Measurements from ENCODE around the gene CERS5.

The CERS5 gene

GRCh38 chr12:50145439-50145838 lies 21.7 kb downstream of the CERS5 start:
- ChIA-PET CTCF (interaction anchor here (0.9 to 2.3 kb wide), 5 partner anchors 9 to 28 kb away, joined by 3 to 13 read pairs (median 4); no protein-coding TSS in a partner anchor), POLR2A (interaction anchor here (1.1 kb wide), 1 partner anchor 34 kb away, joined by 3 read pairs; the partner anchor contains the start of gene COX14)
- no peaks in the 10 kb centered on the region for H3K27me3 ChIP-seq (replicated peaks in 2 of 5; ENCODE audit: control insufficient read depth in 4 of 5, insufficient read depth in 5 of 5, low read length in 4 of 5)
- no CpG with 5 or more reads among the region's 2 CpGs for WGBS (ENCODE audit: insufficient coverage)
- no peaks in the 10 kb centered on the region for H3K9me3 ChIP-seq (ENCODE audit: control extremely low read depth in 1 of 5, control insufficient read depth in 4 of 5, insufficient read depth in 2 of 5, low read depth in 1 of 5, low read length in 4 of 5)
- no peak overlapping the region for H3K27ac ChIP-seq (ENCODE audit: insufficient read depth in 1 of 2, low read depth in 1 of 2, low read length in 2 of 2, poor library complexity in 1 of 2, severe bottlenecking in 2 of 2)
- H3K4me1 ChIP-seq (ENCODE audit: control extremely low read depth in 1 of 4, control insufficient read depth in 4 of 4, insufficient read depth in 4 of 4, low read length in 3 of 4), result no peaks in the 10 kb centered on the region
- no peak for DNase-seq
- peaks cover 6 to 25% (median 23%) of the 10 kb centered on the region in 4 experiments for H3K36me3 ChIP-seq (ENCODE audit: control insufficient read depth in 4 of 4, insufficient read depth in 4 of 4, low read length in 3 of 4)
- no peak overlapping the region for H3K4me3 ChIP-seq (ENCODE audit: control insufficient read depth in 1 of 7, extremely low read depth in 1 of 7, insufficient read depth in 4 of 7, low read depth in 2 of 7, low read length in 6 of 7)

- Histone ChIP-seq H3K4me3 (ENCODE audit: control insufficient read depth in 1 of 7, extremely low read depth in 1 of 7, insufficient read depth in 4 of 7, low read depth in 2 of 7, low read length in 6 of 7) (no peak overlapping the region), H3K9me3 (ENCODE audit: control extremely low read depth in 1 of 5, control insufficient read depth in 4 of 5, insufficient read depth in 2 of 5, low read depth in 1 of 5, low read length in 4 of 5) (no peaks in the 10 kb centered on the region), H3K27ac (ENCODE audit: insufficient read depth in 1 of 2, low read depth in 1 of 2, low read length in 2 of 2, poor library complexity in 1 of 2, severe bottlenecking in 2 of 2) (no peak overlapping the region), H3K36me3 (ENCODE audit: control insufficient read depth in 4 of 4, insufficient read depth in 4 of 4, low read length in 3 of 4) (peaks cover 13 to 37% (median 27%) of the 10 kb centered on the region in 4 experiments), H3K27me3 (replicated peaks in 2 of 5; ENCODE audit: control insufficient read depth in 4 of 5, insufficient read depth in 5 of 5, low read length in 4 of 5) (no peaks in the 10 kb centered on the region), H3K4me1 (ENCODE audit: control extremely low read depth in 1 of 4, control insufficient read depth in 4 of 4, insufficient read depth in 4 of 4, low read length in 3 of 4) (no peaks in the 10 kb centered on the region)
- ChIA-PET CTCF (interaction anchor here (1.0 to 1.3 kb wide), 4 partner anchors 11 to 33 kb away, joined by 3 to 6 read pairs (median 4); no protein-coding TSS in a partner anchor), POLR2A (no interaction called here)
- DNase-seq, result no peak
- WGBS (ENCODE audit: insufficient coverage), result 100% methylated on average over 5 of the region's 8 CpGs
These were observed 24.2 kb downstream of the CERS5 start for GRCh38 chr12:50142993-50143392.

- Histone ChIP-seq H3K4me3 (ENCODE audit: control insufficient read depth in 1 of 7, extremely low read depth in 1 of 7, insufficient read depth in 4 of 7, low read depth in 2 of 7, low read length in 6 of 7) (no peak overlapping the region), H3K4me1 (ENCODE audit: control extremely low read depth in 1 of 4, control insufficient read depth in 4 of 4, insufficient read depth in 4 of 4, low read length in 3 of 4) (no peaks in the 10 kb centered on the region), H3K27ac (ENCODE audit: insufficient read depth in 1 of 2, low read depth in 1 of 2, low read length in 2 of 2, poor library complexity in 1 of 2, severe bottlenecking in 2 of 2) (no peak overlapping the region), H3K27me3 (replicated peaks in 2 of 5; ENCODE audit: control insufficient read depth in 4 of 5, insufficient read depth in 5 of 5, low read length in 4 of 5) (no peaks in the 10 kb centered on the region), H3K9me3 (ENCODE audit: control extremely low read depth in 1 of 5, control insufficient read depth in 4 of 5, insufficient read depth in 2 of 5, low read depth in 1 of 5, low read length in 4 of 5) (no peaks in the 10 kb centered on the region), H3K36me3 (ENCODE audit: control insufficient read depth in 4 of 4, insufficient read depth in 4 of 4, low read length in 3 of 4) (peaks cover 30 to 78% (median 54%) of the 10 kb centered on the region in 4 experiments)
- CTCF ChIA-PET, result interaction anchor here (0.6 to 13.1 kb wide), 18 partner anchors 8 to 491 kb away, joined by 3 to 128 read pairs (median 6); partner anchors contain the start of gene COX14
- POLR2A ChIA-PET, result no interaction called here
- 100% methylated on average over 2 of the region's 2 CpGs for WGBS (ENCODE audit: insufficient coverage)
- peak; percentile 46 to 74 (median 51) for DNase-seq
These were observed 34.5 kb downstream of the CERS5 start for GRCh38 chr12:50132505-50133135.

- H3K9me3 ChIP-seq (ENCODE audit: control extremely low read depth in 1 of 5, control insufficient read depth in 4 of 5, insufficient read depth in 2 of 5, low read depth in 1 of 5, low read length in 4 of 5), result no peaks in the 10 kb centered on the region
- WGBS (ENCODE audit: insufficient coverage), result 95% methylated on average over 4 of the region's 4 CpGs
- ChIA-PET POLR2A (no interaction called here), CTCF (interaction anchor here (1.0 to 13.1 kb wide), 9 partner anchors 9 to 282 kb away, joined by 3 to 128 read pairs (median 3); partner anchors contain the start of genes CERS5 and COX14)
- H3K4me1 ChIP-seq (ENCODE audit: control extremely low read depth in 1 of 4, control insufficient read depth in 4 of 4, insufficient read depth in 4 of 4, low read length in 3 of 4), result peaks cover 0 to 10% (median 7%) of the 10 kb centered on the region in 4 experiments
- H3K27me3 ChIP-seq (replicated peaks in 2 of 5; ENCODE audit: control insufficient read depth in 4 of 5, insufficient read depth in 5 of 5, low read length in 4 of 5), result no peaks in the 10 kb centered on the region
- no peak for DNase-seq
- no peak overlapping the region for H3K4me3 ChIP-seq (ENCODE audit: control insufficient read depth in 1 of 7, extremely low read depth in 1 of 7, insufficient read depth in 4 of 7, low read depth in 2 of 7, low read length in 6 of 7)
- H3K27ac ChIP-seq (ENCODE audit: insufficient read depth in 1 of 2, low read depth in 1 of 2, low read length in 2 of 2, poor library complexity in 1 of 2, severe bottlenecking in 2 of 2), result no peak overlapping the region
- H3K36me3 ChIP-seq (ENCODE audit: control insufficient read depth in 4 of 4, insufficient read depth in 4 of 4, low read length in 3 of 4), result peaks cover 23 to 63% (median 44%) of the 10 kb centered on the region in 4 experiments
These were observed 37.9 kb downstream of the CERS5 start for GRCh38 chr12:50129290-50129689.

- CTCF ChIA-PET, result interaction anchor here (0.8 to 13.1 kb wide), 5 partner anchors 10 to 77 kb away, joined by 3 to 128 read pairs (median 4); partner anchors contain the start of gene COX14
- 100% methylated on average over 1 of the region's 2 CpGs for WGBS (ENCODE audit: insufficient coverage)
- H3K4me1 ChIP-seq (ENCODE audit: control extremely low read depth in 1 of 4, control insufficient read depth in 4 of 4, insufficient read depth in 4 of 4, low read length in 3 of 4), result peaks cover 0 to 10% (median 7%) of the 10 kb centered on the region in 4 experiments
- POLR2A ChIA-PET, result interaction anchor here (0.6 kb wide), 1 partner anchor 380 kb away, joined by 3 read pairs; no protein-coding TSS in a partner anchor
- no peak overlapping the region for H3K27ac ChIP-seq (ENCODE audit: insufficient read depth in 1 of 2, low read depth in 1 of 2, low read length in 2 of 2, poor library complexity in 1 of 2, severe bottlenecking in 2 of 2)
- no peak for DNase-seq
- H3K36me3 ChIP-seq (ENCODE audit: control insufficient read depth in 4 of 4, insufficient read depth in 4 of 4, low read length in 3 of 4), result peaks cover 20 to 57% (median 41%) of the 10 kb centered on the region in 4 experiments
- no peak overlapping the region for H3K4me3 ChIP-seq (ENCODE audit: control insufficient read depth in 1 of 7, extremely low read depth in 1 of 7, insufficient read depth in 4 of 7, low read depth in 2 of 7, low read length in 6 of 7)
- no peaks in the 10 kb centered on the region for H3K9me3 ChIP-seq (ENCODE audit: control extremely low read depth in 1 of 5, control insufficient read depth in 4 of 5, insufficient read depth in 2 of 5, low read depth in 1 of 5, low read length in 4 of 5)
- no peaks in the 10 kb centered on the region for H3K27me3 ChIP-seq (replicated peaks in 2 of 5; ENCODE audit: control insufficient read depth in 4 of 5, insufficient read depth in 5 of 5, low read length in 4 of 5)
These were observed 39.6 kb downstream of the CERS5 start for GRCh38 chr12:50127546-50127945.

- ChIA-PET CTCF (interaction anchor here (0.9 to 13.1 kb wide), 3 partner anchors 10 to 14 kb away, joined by 3 to 128 read pairs (median 7); partner anchors contain the start of gene COX14), POLR2A (interaction anchor here (0.6 kb wide), 1 partner anchor 17 kb away, joined by 5 read pairs; no protein-coding TSS in a partner anchor)
- peaks cover 0 to 10% (median 7%) of the 10 kb centered on the region in 4 experiments for H3K4me1 ChIP-seq (ENCODE audit: control extremely low read depth in 1 of 4, control insufficient read depth in 4 of 4, insufficient read depth in 4 of 4, low read length in 3 of 4)
- DNase-seq, result no peak
- no peaks in the 10 kb centered on the region for H3K27me3 ChIP-seq (replicated peaks in 2 of 5; ENCODE audit: control insufficient read depth in 4 of 5, insufficient read depth in 5 of 5, low read length in 4 of 5)
- H3K27ac ChIP-seq (ENCODE audit: insufficient read depth in 1 of 2, low read depth in 1 of 2, low read length in 2 of 2, poor library complexity in 1 of 2, severe bottlenecking in 2 of 2), result no peak overlapping the region
- H3K4me3 ChIP-seq (ENCODE audit: control insufficient read depth in 1 of 7, extremely low read depth in 1 of 7, insufficient read depth in 4 of 7, low read depth in 2 of 7, low read length in 6 of 7), result no peak overlapping the region
- H3K36me3 ChIP-seq (ENCODE audit: control insufficient read depth in 4 of 4, insufficient read depth in 4 of 4, low read length in 3 of 4), result peaks cover 10 to 56% (median 41%) of the 10 kb centered on the region in 4 experiments
- 80% methylated on average over 2 of the region's 2 CpGs for WGBS (ENCODE audit: insufficient coverage)
- H3K9me3 ChIP-seq (ENCODE audit: control extremely low read depth in 1 of 5, control insufficient read depth in 4 of 5, insufficient read depth in 2 of 5, low read depth in 1 of 5, low read length in 4 of 5), result no peaks in the 10 kb centered on the region
These were observed 44.0 kb downstream of the CERS5 start for GRCh38 chr12:50123203-50123602.

GRCh38 chr12:50121641-50122040 lies 45.5 kb downstream of the CERS5 start:
- 75% methylated on average over 4 of the region's 5 CpGs for WGBS (ENCODE audit: insufficient coverage)
- ChIA-PET CTCF (interaction anchor here (1.2 to 13.1 kb wide), 3 partner anchors 9 to 54 kb away, joined by 3 to 128 read pairs (median 3); partner anchors contain the start of gene COX14), POLR2A (no interaction called here)
- Histone ChIP-seq H3K27ac (ENCODE audit: insufficient read depth in 1 of 2, low read depth in 1 of 2, low read length in 2 of 2, poor library complexity in 1 of 2, severe bottlenecking in 2 of 2) (no peak overlapping the region), H3K36me3 (ENCODE audit: control insufficient read depth in 4 of 4, insufficient read depth in 4 of 4, low read length in 3 of 4) (peaks cover 10 to 49% (median 35%) of the 10 kb centered on the region in 4 experiments), H3K9me3 (ENCODE audit: control extremely low read depth in 1 of 5, control insufficient read depth in 4 of 5, insufficient read depth in 2 of 5, low read depth in 1 of 5, low read length in 4 of 5) (no peaks in the 10 kb centered on the region), H3K27me3 (replicated peaks in 2 of 5; ENCODE audit: control insufficient read depth in 4 of 5, insufficient read depth in 5 of 5, low read length in 4 of 5) (no peaks in the 10 kb centered on the region), H3K4me3 (ENCODE audit: control insufficient read depth in 1 of 7, extremely low read depth in 1 of 7, insufficient read depth in 4 of 7, low read depth in 2 of 7, low read length in 6 of 7) (no peak overlapping the region), H3K4me1 (ENCODE audit: control extremely low read depth in 1 of 4, control insufficient read depth in 4 of 4, insufficient read depth in 4 of 4, low read length in 3 of 4) (peaks cover 0 to 10% (median 7%) of the 10 kb centered on the region in 4 experiments)
- DNase-seq, result no peak
